GM23248 (cell line): ENCODE measurements around the gene GATAD2B.

ENCODE experiments used
- EZH2 ChIP-seq: fragments of 200-600 bp; sonication (generic); IDR thresholded peaks from 2 replicates; pipeline ENCODE4 v1.6.1; 2018; ENCODE audit warnings: antibody characterized with exemption, mild to moderate bottlenecking; ENCODE audit not compliant: insufficient read depth, poor library complexity, severe bottlenecking
- EZH2phosphoT487 ChIP-seq: fragments of 200-600 bp; sonication (generic); IDR thresholded peaks from 2 replicates; pipeline ENCODE4 v1.6.1; 2018; ENCODE audit warnings: antibody characterized with exemption, moderate library complexity, mild to moderate bottlenecking, low read depth; ENCODE audit not compliant: insufficient read depth

DNA sequence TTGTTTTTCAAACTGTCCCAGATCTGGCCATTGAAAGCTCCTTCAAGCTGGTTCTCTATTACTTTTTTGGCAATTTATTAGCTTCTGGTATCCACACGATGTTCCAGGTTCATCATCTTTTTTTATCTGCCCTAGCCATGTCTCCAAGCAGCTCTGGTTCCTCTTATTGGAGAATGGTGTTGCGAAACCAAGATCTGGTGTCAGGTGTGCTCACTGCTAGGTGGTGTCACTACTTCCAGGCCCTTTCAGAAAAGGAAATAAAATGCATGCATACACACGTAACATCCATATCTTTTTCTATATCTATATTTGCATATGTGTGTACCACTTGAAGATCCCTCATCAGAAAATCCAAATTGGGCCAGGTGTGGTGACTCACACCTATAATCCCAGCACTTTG is 53.3 kb downstream of the GATAD2B start:
- no peak for TF ChIP-seq EZH2
- no peak for TF ChIP-seq EZH2phosphoT487
